ENCODE results near the gene C17orf114.

Gene C17orf114

DNA sequence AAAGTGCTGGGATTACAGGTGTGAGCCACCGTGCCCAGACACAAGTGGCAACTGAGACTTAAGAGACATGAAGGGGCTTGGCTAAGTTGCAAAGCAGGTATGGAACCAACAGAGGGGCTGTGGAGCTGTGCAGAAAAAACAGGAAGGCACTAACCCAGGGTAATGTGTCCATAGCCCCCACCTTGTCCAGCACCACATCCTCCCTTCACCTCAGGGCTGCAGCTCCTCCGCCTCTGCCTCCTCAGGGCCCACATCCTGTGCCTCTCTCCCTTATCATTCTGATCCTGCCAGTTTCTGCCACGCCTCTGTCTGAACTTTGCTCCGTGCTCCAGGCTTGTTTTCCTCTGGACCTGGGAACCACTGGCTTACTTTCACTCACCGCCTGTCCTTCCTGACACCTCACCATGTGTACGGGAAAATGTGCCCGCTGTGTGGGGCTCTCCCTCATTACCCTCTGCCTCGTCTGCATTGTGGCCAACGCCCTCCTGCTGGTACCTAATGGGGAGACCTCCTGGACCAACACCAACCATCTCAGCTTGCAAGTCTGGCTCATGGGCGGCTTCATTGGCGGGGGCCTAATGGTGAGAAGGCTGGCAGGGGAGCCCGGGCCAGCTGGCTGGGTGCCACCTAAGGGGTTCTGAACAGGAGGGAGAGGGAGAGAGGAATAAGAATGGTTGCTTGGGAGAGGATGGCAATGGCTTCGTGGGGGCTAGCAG is 30.5 kb downstream of the C17orf114 start, which contains the start of gene TM4SF5 (continued):
- TF ChIP-seq KAT8 (CRISPR knock-in tag; IDR thresholded peaks at IDR 0.05) (peak; percentile 73), PPARG (CRISPR knock-in tag; conservative IDR thresholded peaks at IDR 0.05) (peak; percentile 55; the same call in 1 of the 2 replicates), ZNF317 (CRISPR knock-in tag; IDR thresholded peaks at IDR 0.05) (peak; percentile 88), ZNF530 (CRISPR knock-in tag; IDR thresholded peaks at IDR 0.05; ENCODE audit: low read depth) (no peak), ZNF616 (CRISPR knock-in tag; IDR thresholded peaks at IDR 0.05; ENCODE audit: low read depth) (peak; percentile 61), SKI (IDR thresholded peaks at IDR 0.05; ENCODE audit: partially characterized antibody) (no peak), KMT2A (CRISPR knock-in tag; IDR thresholded peaks at IDR 0.05) (peak; percentile 52; the same call in 1 of the 2 replicates), ZNF75D (CRISPR knock-in tag; IDR thresholded peaks at IDR 0.05; ENCODE audit: borderline replicate concordance) (no peak), ARID2 (CRISPR knock-in tag; IDR thresholded peaks at IDR 0.05; ENCODE audit: borderline replicate concordance) (peak; percentile 96), SNAPC2 (CRISPR knock-in tag; IDR thresholded peaks at IDR 0.05) (peak; percentile 25; the same call in 1 of the 2 replicates), ZNF891 (CRISPR knock-in tag; IDR thresholded peaks at IDR 0.05) (peak; percentile 54; the same call in 1 of the 2 replicates), HNRNPL (IDR thresholded peaks at IDR 0.05; ENCODE audit: low read depth, low read length) (peak; percentile 88), TOPORS (CRISPR knock-in tag; IDR thresholded peaks at IDR 0.05) (peak; percentile 82; the same call in 1 of the 2 replicates), ZNF788 (CRISPR knock-in tag; IDR thresholded peaks at IDR 0.05; ENCODE audit: borderline replicate concordance) (peak; percentile 94; the same call in 1 of the 2 replicates), HOXA7 (CRISPR knock-in tag; IDR thresholded peaks at IDR 0.05) (no peak), ZNF335 (CRISPR knock-in tag; IDR thresholded peaks at IDR 0.05) (peak; percentile 76)
- TF ChIP-seq, protein P1, sequence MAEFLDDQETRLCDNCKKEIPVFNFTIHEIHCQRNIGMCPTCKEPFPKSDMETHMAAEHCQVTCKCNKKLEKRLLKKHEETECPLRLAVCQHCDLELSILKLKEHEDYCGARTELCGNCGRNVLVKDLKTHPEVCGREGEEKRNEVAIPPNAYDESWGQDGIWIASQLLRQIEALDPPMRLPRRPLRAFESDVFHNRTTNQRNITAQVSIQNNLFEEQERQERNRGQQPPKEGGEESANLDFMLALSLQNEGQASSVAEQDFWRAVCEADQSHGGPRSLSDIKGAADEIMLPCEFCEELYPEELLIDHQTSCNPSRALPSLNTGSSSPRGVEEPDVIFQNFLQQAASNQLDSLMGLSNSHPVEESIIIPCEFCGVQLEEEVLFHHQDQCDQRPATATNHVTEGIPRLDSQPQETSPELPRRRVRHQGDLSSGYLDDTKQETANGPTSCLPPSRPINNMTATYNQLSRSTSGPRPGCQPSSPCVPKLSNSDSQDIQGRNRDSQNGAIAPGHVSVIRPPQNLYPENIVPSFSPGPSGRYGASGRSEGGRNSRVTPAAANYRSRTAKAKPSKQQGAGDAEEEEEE (CRISPR knock-in tag; IDR thresholded peaks at IDR 0.05; ENCODE audit: borderline replicate concordance) = no peak
- TF ChIP-seq, protein P2, sequence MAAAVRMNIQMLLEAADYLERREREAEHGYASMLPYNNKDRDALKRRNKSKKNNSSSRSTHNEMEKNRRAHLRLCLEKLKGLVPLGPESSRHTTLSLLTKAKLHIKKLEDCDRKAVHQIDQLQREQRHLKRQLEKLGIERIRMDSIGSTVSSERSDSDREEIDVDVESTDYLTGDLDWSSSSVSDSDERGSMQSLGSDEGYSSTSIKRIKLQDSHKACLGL (CRISPR knock-in tag; IDR thresholded peaks at IDR 0.05) = peak; percentile 94; the same call in 1 of the 2 replicates
- TF ChIP-seq, protein P3, sequence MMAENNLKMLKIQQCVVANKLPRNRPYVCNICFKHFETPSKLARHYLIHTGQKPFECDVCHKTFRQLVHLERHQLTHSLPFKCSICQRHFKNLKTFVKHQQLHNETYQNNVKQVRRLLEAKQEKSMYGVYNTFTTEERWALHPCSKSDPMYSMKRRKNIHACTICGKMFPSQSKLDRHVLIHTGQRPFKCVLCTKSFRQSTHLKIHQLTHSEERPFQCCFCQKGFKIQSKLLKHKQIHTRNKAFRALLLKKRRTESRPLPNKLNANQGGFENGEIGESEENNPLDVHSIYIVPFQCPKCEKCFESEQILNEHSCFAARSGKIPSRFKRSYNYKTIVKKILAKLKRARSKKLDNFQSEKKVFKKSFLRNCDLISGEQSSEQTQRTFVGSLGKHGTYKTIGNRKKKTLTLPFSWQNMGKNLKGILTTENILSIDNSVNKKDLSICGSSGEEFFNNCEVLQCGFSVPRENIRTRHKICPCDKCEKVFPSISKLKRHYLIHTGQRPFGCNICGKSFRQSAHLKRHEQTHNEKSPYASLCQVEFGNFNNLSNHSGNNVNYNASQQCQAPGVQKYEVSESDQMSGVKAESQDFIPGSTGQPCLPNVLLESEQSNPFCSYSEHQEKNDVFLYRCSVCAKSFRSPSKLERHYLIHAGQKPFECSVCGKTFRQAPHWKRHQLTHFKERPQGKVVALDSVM (CRISPR knock-in tag; IDR thresholded peaks at IDR 0.05) = peak; percentile 90
- TF ChIP-seq, protein P4, sequence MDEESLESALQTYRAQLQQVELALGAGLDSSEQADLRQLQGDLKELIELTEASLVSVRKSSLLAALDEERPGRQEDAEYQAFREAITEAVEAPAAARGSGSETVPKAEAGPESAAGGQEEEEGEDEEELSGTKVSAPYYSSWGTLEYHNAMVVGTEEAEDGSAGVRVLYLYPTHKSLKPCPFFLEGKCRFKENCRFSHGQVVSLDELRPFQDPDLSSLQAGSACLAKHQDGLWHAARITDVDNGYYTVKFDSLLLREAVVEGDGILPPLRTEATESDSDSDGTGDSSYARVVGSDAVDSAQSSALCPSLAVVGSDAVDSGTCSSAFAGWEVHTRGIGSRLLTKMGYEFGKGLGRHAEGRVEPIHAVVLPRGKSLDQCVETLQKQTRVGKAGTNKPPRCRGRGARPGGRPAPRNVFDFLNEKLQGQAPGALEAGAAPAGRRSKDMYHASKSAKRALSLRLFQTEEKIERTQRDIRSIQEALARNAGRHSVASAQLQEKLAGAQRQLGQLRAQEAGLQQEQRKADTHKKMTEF (CRISPR knock-in tag; IDR thresholded peaks at IDR 0.05) = peak; percentile 78; the same call in 1 of the 2 replicates
